HG03025 (cell line): ENCODE data around the gene GUCY2F.

Source experiments
- ATAC-seq: cut with Tn5 transposase; IDR thresholded peaks from one replicate; pipeline ENCODE4 v1.9.1; 2021; ENCODE audit warnings: mild to moderate bottlenecking, moderate library complexity; ENCODE audit not compliant: unreplicated experiment, low FRiP score

GUCY2F gene

GRCh38 chrX:109345856-109346255 is 136.0 kb downstream of the GUCY2F start:
- no peak for ATAC-seq

- no peak for ATAC-seq
Observed at GRCh38 chrX:109344678-109345077, 137.2 kb downstream of the GUCY2F start.

GRCh38 chrX:109344101-109344500 is 137.8 kb downstream of the GUCY2F start:
- no peak for ATAC-seq

GRCh38 chrX:109343671-109344070 is 138.2 kb downstream of the GUCY2F start:
- no peak for ATAC-seq

- ATAC-seq: no peak
Observed at GRCh38 chrX:109336141-109336540, 145.7 kb downstream of the GUCY2F start.

- ATAC-seq: no peak
Observed at GRCh38 chrX:109327251-109327650, 154.6 kb downstream of the GUCY2F start.
